HL-60 (cell line): ENCODE measurements around the gene TOMM40L.

Source experiments
- CTCF ChIP-seq: IDR thresholded peaks from one replicate; pipeline ENCODE4 v1.5.1; 2011; ENCODE audit warnings: low read length, control low read depth, inconsistent platforms; ENCODE audit not compliant: insufficient read depth
- GABPA ChIP-seq: IDR thresholded peaks from 2 replicates; pipeline ENCODE4 v1.6.1; 2012; ENCODE audit warnings: low read depth
- POLR2AphosphoS5 ChIP-seq: IDR thresholded peaks from 2 replicates; pipeline ENCODE4 v1.6.1; 2012; ENCODE audit warnings: low read depth

- TF ChIP-seq GABPA: no peak
- TF ChIP-seq CTCF: no peak
- no peak for TF ChIP-seq POLR2AphosphoS5
Observed at GRCh38 chr1:161217831-161218230, 8.0 kb upstream of the TOMM40L start.
